ENCODE measurements around the gene FILIP1.

Gene FILIP1

GRCh38 chr6:75262716-75263400, 230.7 kb downstream of the FILIP1 start:
- Histone ChIP-seq H3K4me2 (ENCODE audit: low read length) (no peak overlapping the region), H3K4me1 (ENCODE audit: low read length) (no peaks in the 10 kb centered on the region), H3K27ac (ENCODE audit: low read length) (no peak overlapping the region), H3K27me3 (ENCODE audit: low read depth, low read length) (no peaks in the 10 kb centered on the region), H2AFZ (ENCODE audit: low read depth, low read length) (no peak overlapping the region), H3K79me2 (ENCODE audit: low read length) (peaks cover 12% of the 10 kb centered on the region), H3K9me3 (ENCODE audit: insufficient read depth, low read length) (no peaks in the 10 kb centered on the region), H3K9ac (ENCODE audit: low read length) (no peak overlapping the region), H3K36me3 (replicated peaks; ENCODE audit: low read depth, low read length) (peaks cover 28% of the 10 kb centered on the region), H4K20me1 (ENCODE audit: insufficient read depth, low read length) (peaks cover 8% of the 10 kb centered on the region; the same call in 1 of the 2 replicates), H3K4me3 (ENCODE audit: low read length) (no peak overlapping the region)
- TF ChIP-seq CTCF (IDR thresholded peaks at IDR 0.05; ENCODE audit: low read depth, low read length) (no peak), EZH2phosphoT487 (IDR thresholded peaks at IDR 0.05; ENCODE audit: low read depth) (no peak)

GRCh38 chr6:75261299-75261698, 232.3 kb downstream of the FILIP1 start:
- H2AFZ ChIP-seq (ENCODE audit: low read depth, low read length), result no peak overlapping the region
- 0 out of 2 replicates have a peak, but pooled peaks cover 5% of the 10 kb centered on the region for H4K20me1 ChIP-seq (ENCODE audit: insufficient read depth, low read length)
- no peak overlapping the region for H3K4me2 ChIP-seq (ENCODE audit: low read length)
- TF ChIP-seq CTCF (IDR thresholded peaks at IDR 0.05; ENCODE audit: low read depth, low read length) (no peak), EZH2phosphoT487 (IDR thresholded peaks at IDR 0.05; ENCODE audit: low read depth) (no peak)
- H3K4me1 ChIP-seq (ENCODE audit: low read length), result no peaks in the 10 kb centered on the region
- H3K9me3 ChIP-seq (ENCODE audit: insufficient read depth, low read length), result no peaks in the 10 kb centered on the region
- no peaks in the 10 kb centered on the region for H3K27me3 ChIP-seq (ENCODE audit: low read depth, low read length)
- peaks cover 3% of the 10 kb centered on the region; the same call in 1 of the 2 replicates for H3K79me2 ChIP-seq (ENCODE audit: low read length)
- H3K36me3 ChIP-seq (replicated peaks; ENCODE audit: low read depth, low read length), result peaks cover 35% of the 10 kb centered on the region
- no peak overlapping the region for H3K9ac ChIP-seq (ENCODE audit: low read length)
- H3K4me3 ChIP-seq (ENCODE audit: low read length), result no peak overlapping the region
- H3K27ac ChIP-seq (ENCODE audit: low read length), result no peak overlapping the region

- H3K27ac ChIP-seq (ENCODE audit: low read length), result no peak overlapping the region
- H3K4me3 ChIP-seq (ENCODE audit: low read length), result no peak overlapping the region
- no peaks in the 10 kb centered on the region for H3K79me2 ChIP-seq (ENCODE audit: low read length)
- H4K20me1 ChIP-seq (ENCODE audit: insufficient read depth, low read length), result 0 out of 2 replicates have a peak, but pooled peaks cover 4% of the 10 kb centered on the region
- no peak overlapping the region for H3K9ac ChIP-seq (ENCODE audit: low read length)
- H3K4me2 ChIP-seq (ENCODE audit: low read length), result no peak overlapping the region
- H3K4me1 ChIP-seq (ENCODE audit: low read length), result no peaks in the 10 kb centered on the region
- TF ChIP-seq CTCF (IDR thresholded peaks at IDR 0.05; ENCODE audit: low read depth, low read length), result no peak
- no peak for TF ChIP-seq EZH2phosphoT487 (IDR thresholded peaks at IDR 0.05; ENCODE audit: low read depth)
- no peaks in the 10 kb centered on the region for H3K9me3 ChIP-seq (ENCODE audit: insufficient read depth, low read length)
- H3K36me3 ChIP-seq (replicated peaks; ENCODE audit: low read depth, low read length), result peaks cover 35% of the 10 kb centered on the region
- no peak overlapping the region for H2AFZ ChIP-seq (ENCODE audit: low read depth, low read length)
- no peaks in the 10 kb centered on the region for H3K27me3 ChIP-seq (ENCODE audit: low read depth, low read length)
These were observed 236.1 kb downstream of the FILIP1 start for GRCh38 chr6:75257343-75258087.

- Histone ChIP-seq H4K20me1 (ENCODE audit: insufficient read depth, low read length) (no peaks in the 10 kb centered on the region), H3K4me2 (ENCODE audit: low read length) (no peak overlapping the region), H2AFZ (ENCODE audit: low read depth, low read length) (no peak overlapping the region), H3K9me3 (ENCODE audit: insufficient read depth, low read length) (no peaks in the 10 kb centered on the region), H3K27ac (ENCODE audit: low read length) (no peak overlapping the region), H3K4me1 (ENCODE audit: low read length) (no peaks in the 10 kb centered on the region), H3K36me3 (replicated peaks; ENCODE audit: low read depth, low read length) (peaks cover 4% of the 10 kb centered on the region), H3K27me3 (ENCODE audit: low read depth, low read length) (no peaks in the 10 kb centered on the region), H3K4me3 (ENCODE audit: low read length) (no peak overlapping the region), H3K79me2 (ENCODE audit: low read length) (no peaks in the 10 kb centered on the region), H3K9ac (ENCODE audit: low read length) (no peak overlapping the region)
- no peak for TF ChIP-seq EZH2phosphoT487 (IDR thresholded peaks at IDR 0.05; ENCODE audit: low read depth)
- TF ChIP-seq CTCF (IDR thresholded peaks at IDR 0.05; ENCODE audit: low read depth, low read length), result no peak
These were observed 243.0 kb downstream of the FILIP1 start for GRCh38 chr6:75250552-75250951.

Data from OCI-LY3 (cell line).